ENCODE data around the gene STIMATE.

DNA sequence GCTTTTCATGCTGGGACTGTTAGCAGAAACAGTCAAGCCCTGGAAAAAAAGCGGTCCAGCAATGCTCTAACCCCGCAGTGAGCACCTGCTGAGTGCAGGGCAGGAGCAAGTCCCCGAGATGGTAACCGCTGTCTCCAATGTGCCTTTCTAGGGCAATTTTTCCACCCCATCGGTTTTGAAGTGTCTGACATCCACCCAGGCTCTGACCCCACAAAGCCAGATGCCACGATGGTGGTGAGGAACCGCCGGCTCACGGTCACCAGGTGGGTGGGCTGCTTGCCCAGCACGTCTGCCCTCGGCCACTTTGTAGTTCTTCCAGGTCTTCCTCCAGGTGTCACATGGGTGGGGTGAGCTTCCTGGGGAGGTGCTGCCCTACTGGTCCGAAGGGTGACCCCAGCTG lies 106.0 kb downstream of the STIMATE start:
- TF ChIP-seq, protein P1, sequence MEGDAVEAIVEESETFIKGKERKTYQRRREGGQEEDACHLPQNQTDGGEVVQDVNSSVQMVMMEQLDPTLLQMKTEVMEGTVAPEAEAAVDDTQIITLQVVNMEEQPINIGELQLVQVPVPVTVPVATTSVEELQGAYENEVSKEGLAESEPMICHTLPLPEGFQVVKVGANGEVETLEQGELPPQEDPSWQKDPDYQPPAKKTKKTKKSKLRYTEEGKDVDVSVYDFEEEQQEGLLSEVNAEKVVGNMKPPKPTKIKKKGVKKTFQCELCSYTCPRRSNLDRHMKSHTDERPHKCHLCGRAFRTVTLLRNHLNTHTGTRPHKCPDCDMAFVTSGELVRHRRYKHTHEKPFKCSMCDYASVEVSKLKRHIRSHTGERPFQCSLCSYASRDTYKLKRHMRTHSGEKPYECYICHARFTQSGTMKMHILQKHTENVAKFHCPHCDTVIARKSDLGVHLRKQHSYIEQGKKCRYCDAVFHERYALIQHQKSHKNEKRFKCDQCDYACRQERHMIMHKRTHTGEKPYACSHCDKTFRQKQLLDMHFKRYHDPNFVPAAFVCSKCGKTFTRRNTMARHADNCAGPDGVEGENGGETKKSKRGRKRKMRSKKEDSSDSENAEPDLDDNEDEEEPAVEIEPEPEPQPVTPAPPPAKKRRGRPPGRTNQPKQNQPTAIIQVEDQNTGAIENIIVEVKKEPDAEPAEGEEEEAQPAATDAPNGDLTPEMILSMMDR (IDR thresholded peaks at IDR 0.05 in 4 of 5, conservative IDR thresholded peaks at IDR 0.05 in 1 of 5) = no peak
- TF ChIP-seq POLR2A (IDR thresholded peaks at IDR 0.05) = no peak

Data from gastrocnemius medialis (tissue), 4 donors.